HCT116 (cell line): ENCODE results near the gene ELOVL5. TPM values are rescaled to one million over a fixed set of nuclear protein-coding genes. Genes with fewer than 3 reads are reported as not detected.

ENCODE experiments used
- ATAC-seq: fragments of 200-7000 bp; cut with Tn5 transposase; 2 replicates; pipeline ENCODE4 v1.9.1; 2020; ENCODE audit warnings: mild to moderate bottlenecking, moderate library complexity
- BruUV-seq: library from RNA; stranded (reverse); fragments of 400-500 nt; replicated peaks from 2 replicates; lab custom pipeline; 2021; lab: Mats Ljungman, UMichigan
- CTCF ChIA-PET: fragments of 300-600 bp; sonication (Branson Sonifier 250); formaldehyde crosslinking; loops from one replicate; lab custom pipeline; 2021; ENCODE audit warnings: antibody characterized with exemption; lab: Charles Lee
- POLR2A ChIA-PET: fragments of 300-600, 350-600 bp; sonication (Branson Sonifier 250); formaldehyde crosslinking; loops from one replicate; lab custom pipeline; 2021; ENCODE audit warnings: antibody characterized with exemption; lab: Charles Lee
- RAD21 ChIA-PET, 2 experiments: fragments of 300-600 bp; sonication (Branson Sonifier 250); formaldehyde crosslinking; loops; one replicate each; lab custom pipeline; 2023; ENCODE audit warnings: low total read pairs in 2 of 2; ENCODE audit not compliant: uncharacterized antibody in 2 of 2, unreplicated experiment in 2 of 2, low non-redundant PET in 1 of 2; lab: Charles Lee
- DNase-seq: peaks from one replicate; pipeline ENCODE4 v3.0.0-alpha.2; 2010; ENCODE audit warnings: low read depth, low spot score
- H2AFZ ChIP-seq: fragments of 200-600 bp; shearing (Covaris generic), sonication (generic); 2 replicates; pipeline ENCODE4 v1.6.1; 2017; ENCODE audit warnings: low read depth, mixed run types, mixed read lengths, antibody characterized with exemption, low read length; ENCODE audit not compliant: poor library complexity, severe bottlenecking
- H3K27ac ChIP-seq: 2 replicates; pipeline ENCODE4 v1.5.1; 2012; ENCODE audit warnings: low read depth, low read length
- H3K27me3 ChIP-seq: fragments of 200-600 bp; sonication (generic); 2 replicates; pipeline ENCODE4 v1.6.1; 2016; ENCODE audit warnings: mixed run types, low read length, mixed read lengths; ENCODE audit not compliant: insufficient read depth
- H3K36me3 ChIP-seq, 2 experiments: fragments of 200-500 bp in 1 of 2; fragments of 200-600 bp in 1 of 2; sonication (Bioruptor generic) in 1 of 2; sonication (generic) in 1 of 2; 2 replicates each; pipeline versions ENCODE4 v1.5.1 to v1.6.1; 2014 to 2016; ENCODE audit warnings: low read length in 2 of 2, inconsistent platforms in 1 of 2, mixed read lengths in 1 of 2, mixed run types in 1 of 2; ENCODE audit not compliant: insufficient read depth in 2 of 2, control insufficient read depth in 1 of 2
- H3K4me1 ChIP-seq, 2 experiments: fragments of 200-600 bp in 1 of 2; sonication (generic) in 1 of 2; 2 replicates each; pipeline versions ENCODE4 v1.5.1 to v1.6.1; 2012 to 2017; ENCODE audit warnings: low read length in 2 of 2, inconsistent platforms in 1 of 2, mild to moderate bottlenecking in 1 of 2, mixed read lengths in 1 of 2, mixed run types in 1 of 2, moderate library complexity in 1 of 2; ENCODE audit not compliant: insufficient read depth in 2 of 2, control insufficient read depth in 1 of 2
- H3K4me2 ChIP-seq: fragments of 200-600 bp; sonication (generic); 2 replicates; pipeline ENCODE4 v1.6.1; 2017; ENCODE audit warnings: mixed run types, low read length, mixed read lengths
- H3K4me3 ChIP-seq, 2 experiments: fragments of 200-600 bp in 1 of 2; sonication (generic) in 1 of 2; replicated peaks in 1 of 2; 2 replicates each; pipeline ENCODE4 v1.5.1; 2011 to 2016; ENCODE audit warnings: low read length in 2 of 2, control low read depth in 1 of 2, low read depth in 1 of 2, mild to moderate bottlenecking in 1 of 2, mixed read lengths in 1 of 2, mixed run types in 1 of 2
- H3K79me2 ChIP-seq: fragments of 200-600 bp; sonication (generic); 2 replicates; pipeline ENCODE4 v1.6.1; 2017; ENCODE audit warnings: mild to moderate bottlenecking, mixed run types, low read length, moderate library complexity, mixed read lengths; ENCODE audit not compliant: insufficient read depth
- H3K9ac ChIP-seq: fragments of 200-600 bp; sonication (generic); 2 replicates; pipeline ENCODE4 v1.6.1; 2016; ENCODE audit warnings: low read length, mixed read lengths
- H3K9me2 ChIP-seq: fragments of 200-600 bp; sonication (generic), shearing (Covaris generic); 2 replicates; pipeline ENCODE4 v1.6.1; 2017; ENCODE audit warnings: mixed run types, mild to moderate bottlenecking, moderate library complexity; ENCODE audit not compliant: insufficient read depth
- H3K9me3 ChIP-seq, 2 experiments: fragments of 200-500 bp in 1 of 2; fragments of 200-600 bp in 1 of 2; sonication (Bioruptor generic) in 1 of 2; sonication (generic) in 1 of 2; 2 replicates each; pipeline ENCODE4 v1.6.1; 2014 to 2017; ENCODE audit warnings: low read length in 2 of 2, mixed read lengths in 2 of 2, inconsistent platforms in 1 of 2, low read depth in 1 of 2, mild to moderate bottlenecking in 1 of 2, mixed run types in 1 of 2, moderate library complexity in 1 of 2; ENCODE audit not compliant: control insufficient read depth in 1 of 2, insufficient read depth in 1 of 2
- H4K20me1 ChIP-seq: fragments of 200-600 bp; sonication (generic), shearing (Covaris generic); 2 replicates; pipeline ENCODE4 v1.6.1; 2017; ENCODE audit warnings: mixed run types, mild to moderate bottlenecking, moderate library complexity; ENCODE audit not compliant: insufficient read depth
- ATF3 ChIP-seq: IDR thresholded peaks from 2 replicates; pipeline ENCODE4 v1.6.1; 2012
- CTCF ChIP-seq, 3 experiments: fragments of 200-600 bp in 1 of 3; sonication (generic) in 1 of 3; IDR thresholded peaks in 2 of 3; conservative IDR thresholded peaks in 1 of 3; 2 replicates each; pipeline ENCODE4 v1.5.1; 2012 to 2017; ENCODE audit warnings: low read depth in 2 of 3, low read length in 2 of 3, antibody characterized with exemption in 1 of 3, borderline replicate concordance in 1 of 3, control low read depth in 1 of 3, mild to moderate bottlenecking in 1 of 3, mixed read lengths in 1 of 3, mixed run types in 1 of 3, moderate library complexity in 1 of 3; ENCODE audit not compliant: insufficient read depth in 1 of 3
- EGR1 ChIP-seq: IDR thresholded peaks from 2 replicates; pipeline ENCODE4 v1.6.1; 2012; ENCODE audit warnings: low read depth
- EZH2 ChIP-seq: fragments of 200-600 bp; sonication (generic); IDR thresholded peaks from 2 replicates; pipeline ENCODE4 v1.6.1; 2017; ENCODE audit warnings: antibody characterized with exemption, mixed run types
- FOSL1 ChIP-seq: IDR thresholded peaks from 2 replicates; pipeline ENCODE4 v1.6.1; 2012; ENCODE audit warnings: low read depth
- POLR2A ChIP-seq: IDR thresholded peaks from 2 replicates; pipeline ENCODE4 v1.7.0; 2011; ENCODE audit warnings: borderline replicate concordance; ENCODE audit not compliant: insufficient read depth, insufficient read length; ENCODE audit errors: extremely low read depth
- POLR2AphosphoS5 ChIP-seq: IDR thresholded peaks from 2 replicates; pipeline ENCODE4 v1.6.1; 2011; ENCODE audit warnings: mild to moderate bottlenecking, low read depth, low read length, moderate library complexity
- RAD21 ChIP-seq: IDR thresholded peaks from 2 replicates; pipeline ENCODE4 v1.6.1; 2012; ENCODE audit warnings: low read depth, mild to moderate bottlenecking
- SP1 ChIP-seq: IDR thresholded peaks from 2 replicates; pipeline ENCODE4 v1.6.1; 2012; ENCODE audit warnings: low read depth
- TCF7L2 ChIP-seq: IDR thresholded peaks from 2 replicates; pipeline ENCODE4 v1.7.0; 2011; ENCODE audit warnings: borderline replicate concordance, inconsistent platforms; ENCODE audit not compliant: insufficient read depth, insufficient read length; ENCODE audit errors: extremely low read depth
- YY1 ChIP-seq: IDR thresholded peaks from 2 replicates; pipeline ENCODE4 v1.6.1; 2011; ENCODE audit warnings: low read length, low read depth, moderate library complexity, mild to moderate bottlenecking; ENCODE audit not compliant: insufficient replicate concordance; ENCODE audit errors: extremely low read depth
- ZFX ChIP-seq: fragments of 450-650 bp; IDR thresholded peaks from 2 replicates; pipeline ENCODE4 v1.6.1; 2017
- intact Hi-C: fragments of 100-400 bp; cut with micrococcal nuclease; formaldehyde crosslinking; loops from 2 replicates; pipeline ENCODE4 v1.10.0; 2022
- total RNA-seq: library from RNA; stranded (reverse); gene quantifications from one replicate; pipeline ENCODE4 v1.2.1, GENCODE V29; 2021; ENCODE audit not compliant: unreplicated experiment
- TF ChIP-seq, protein P1 (sequence below): IDR thresholded peaks from 2 replicates; pipeline ENCODE4 v1.6.1; 2012; ENCODE audit warnings: low read depth

Gene ELOVL5
- total RNA-seq, 1 experiment from 2014 or later = 85.3 TPM

- H3K4me1 ChIP-seq = no peaks in the 10 kb centered on the region
- no TSS peak for BruUV-seq
- peaks cover 4 to 17% of the 10 kb centered on the region in 2 experiments; a peak in 1 of 4 replicates for H3K36me3 ChIP-seq
These were observed 84.4 kb downstream of the ELOVL5 start for GRCh38 chr6:53264337-53264736.

DNA sequence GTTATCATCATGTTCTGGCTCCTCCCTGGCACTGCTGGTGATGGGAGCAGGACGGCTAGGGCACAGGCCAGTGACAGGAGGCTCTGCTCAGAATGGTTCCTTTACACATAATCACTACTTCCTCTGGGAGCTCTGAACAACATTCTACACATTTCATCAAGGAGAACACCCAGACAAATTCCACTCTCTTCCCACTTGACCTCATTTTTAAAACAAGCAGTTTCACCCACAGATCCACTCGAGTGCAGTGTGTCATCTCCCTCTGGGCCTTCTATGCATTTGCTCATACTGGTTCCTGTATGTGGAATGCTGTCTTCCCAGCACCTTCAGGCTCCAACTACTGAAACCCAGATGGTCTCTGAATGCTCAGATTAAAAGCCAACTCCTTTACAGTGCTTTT is 84.8 kb downstream of the ELOVL5 start:
- Histone ChIP-seq H3K27ac (no peak overlapping the region), H3K9ac (no peak overlapping the region), H3K27me3 (no peaks in the 10 kb centered on the region), H3K4me3 (no peak overlapping the region), H3K9me3 (no peaks in the 10 kb centered on the region), H4K20me1 (no peaks in the 10 kb centered on the region), H2AFZ (no peak overlapping the region), H3K4me2 (no peak overlapping the region), H3K79me2 (no peaks in the 10 kb centered on the region), H3K4me1 (no peaks in the 10 kb centered on the region), H3K36me3 (peaks cover 4 to 14% of the 10 kb centered on the region in 2 experiments; a peak in 1 of 4 replicates), H3K9me2 (no peaks in the 10 kb centered on the region)
- BruUV-seq = no TSS peak
- ChIA-PET RAD21 (no interaction called here), CTCF (no interaction called here), POLR2A (no interaction called here)
- intact Hi-C loops = no loop called here
- no peak for DNase-seq
- ATAC-seq = no peak
- TF ChIP-seq EGR1 (no peak), RAD21 (no peak), TCF7L2 (no peak), SP1 (no peak), ZFX (no peak), YY1 (no peak), POLR2AphosphoS5 (no peak), POLR2A (no peak), ATF3 (no peak), EZH2 (no peak), FOSL1 (no peak), CTCF (IDR thresholded peaks at IDR 0.05 in 2 of 3, conservative IDR thresholded peaks at IDR 0.05 in 1 of 3; ENCODE audit: borderline replicate concordance in 1 of 3, insufficient read depth in 1 of 3, low read depth in 2 of 3, low read length in 2 of 3) (no peak)
- TF ChIP-seq, protein P1, sequence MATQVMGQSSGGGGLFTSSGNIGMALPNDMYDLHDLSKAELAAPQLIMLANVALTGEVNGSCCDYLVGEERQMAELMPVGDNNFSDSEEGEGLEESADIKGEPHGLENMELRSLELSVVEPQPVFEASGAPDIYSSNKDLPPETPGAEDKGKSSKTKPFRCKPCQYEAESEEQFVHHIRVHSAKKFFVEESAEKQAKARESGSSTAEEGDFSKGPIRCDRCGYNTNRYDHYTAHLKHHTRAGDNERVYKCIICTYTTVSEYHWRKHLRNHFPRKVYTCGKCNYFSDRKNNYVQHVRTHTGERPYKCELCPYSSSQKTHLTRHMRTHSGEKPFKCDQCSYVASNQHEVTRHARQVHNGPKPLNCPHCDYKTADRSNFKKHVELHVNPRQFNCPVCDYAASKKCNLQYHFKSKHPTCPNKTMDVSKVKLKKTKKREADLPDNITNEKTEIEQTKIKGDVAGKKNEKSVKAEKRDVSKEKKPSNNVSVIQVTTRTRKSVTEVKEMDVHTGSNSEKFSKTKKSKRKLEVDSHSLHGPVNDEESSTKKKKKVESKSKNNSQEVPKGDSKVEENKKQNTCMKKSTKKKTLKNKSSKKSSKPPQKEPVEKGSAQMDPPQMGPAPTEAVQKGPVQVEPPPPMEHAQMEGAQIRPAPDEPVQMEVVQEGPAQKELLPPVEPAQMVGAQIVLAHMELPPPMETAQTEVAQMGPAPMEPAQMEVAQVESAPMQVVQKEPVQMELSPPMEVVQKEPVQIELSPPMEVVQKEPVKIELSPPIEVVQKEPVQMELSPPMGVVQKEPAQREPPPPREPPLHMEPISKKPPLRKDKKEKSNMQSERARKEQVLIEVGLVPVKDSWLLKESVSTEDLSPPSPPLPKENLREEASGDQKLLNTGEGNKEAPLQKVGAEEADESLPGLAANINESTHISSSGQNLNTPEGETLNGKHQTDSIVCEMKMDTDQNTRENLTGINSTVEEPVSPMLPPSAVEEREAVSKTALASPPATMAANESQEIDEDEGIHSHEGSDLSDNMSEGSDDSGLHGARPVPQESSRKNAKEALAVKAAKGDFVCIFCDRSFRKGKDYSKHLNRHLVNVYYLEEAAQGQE = no peak

More at GRCh38 chr6:53264337-53264736, 84.4 kb downstream of the ELOVL5 start:
- H2AFZ ChIP-seq = no peak overlapping the region
- no peaks in the 10 kb centered on the region for H3K79me2 ChIP-seq
- no peak overlapping the region for H3K27ac ChIP-seq
- no peak for TF ChIP-seq FOSL1
- TF ChIP-seq POLR2AphosphoS5 = no peak
- TF ChIP-seq, all 23 proteins: peak for 0
- intact Hi-C loops = no loop called here
- H3K4me2 ChIP-seq = no peak overlapping the region
- ChIA-PET CTCF (no interaction called here), RAD21 (no interaction called here), POLR2A (no interaction called here)
- no peaks in the 10 kb centered on the region for H4K20me1 ChIP-seq
- ATAC-seq = no peak
- no peak overlapping the region for H3K9ac ChIP-seq
- no peak overlapping the region for H3K4me3 ChIP-seq
- no peaks in the 10 kb centered on the region for H3K9me3 ChIP-seq
- no peak for DNase-seq
- no peaks in the 10 kb centered on the region for H3K27me3 ChIP-seq
- no peaks in the 10 kb centered on the region for H3K9me2 ChIP-seq
